Vagina (tissue), 2 donors: Measurements from ENCODE around the gene NFIX.

Experiments used
- POLR2A ChIP-seq, 2 donors: fragments of 450-650 bp; IDR thresholded peaks; one replicate each; pipeline ENCODE4 v1.6.1; 2017; ENCODE audit warnings: antibody characterized with exemption in 2 of 2, mild to moderate bottlenecking in 2 of 2, moderate library complexity in 2 of 2
- POLR2AphosphoS5 ChIP-seq, 2 donors: sonication (generic); formaldehyde crosslinking; IDR thresholded peaks; one replicate each; pipeline ENCODE4 v1.9.0; 2017; ENCODE audit warnings: antibody characterized with exemption in 2 of 2, mild to moderate bottlenecking in 2 of 2, low read depth in 1 of 2; ENCODE audit not compliant: insufficient read depth in 1 of 2
- TF ChIP-seq, protein P1 (sequence below), 3 experiments: fragments of 450-650 bp in 2 of 3; fragments of 200-600 bp in 1 of 3; sonication (generic) in 1 of 3; IDR thresholded peaks; one replicate each; pipeline ENCODE4 v1.5.1; 2017 to 2019; ENCODE audit warnings: antibody characterized with exemption in 3 of 3, mild to moderate bottlenecking in 2 of 3, moderate library complexity in 2 of 3

DNA sequence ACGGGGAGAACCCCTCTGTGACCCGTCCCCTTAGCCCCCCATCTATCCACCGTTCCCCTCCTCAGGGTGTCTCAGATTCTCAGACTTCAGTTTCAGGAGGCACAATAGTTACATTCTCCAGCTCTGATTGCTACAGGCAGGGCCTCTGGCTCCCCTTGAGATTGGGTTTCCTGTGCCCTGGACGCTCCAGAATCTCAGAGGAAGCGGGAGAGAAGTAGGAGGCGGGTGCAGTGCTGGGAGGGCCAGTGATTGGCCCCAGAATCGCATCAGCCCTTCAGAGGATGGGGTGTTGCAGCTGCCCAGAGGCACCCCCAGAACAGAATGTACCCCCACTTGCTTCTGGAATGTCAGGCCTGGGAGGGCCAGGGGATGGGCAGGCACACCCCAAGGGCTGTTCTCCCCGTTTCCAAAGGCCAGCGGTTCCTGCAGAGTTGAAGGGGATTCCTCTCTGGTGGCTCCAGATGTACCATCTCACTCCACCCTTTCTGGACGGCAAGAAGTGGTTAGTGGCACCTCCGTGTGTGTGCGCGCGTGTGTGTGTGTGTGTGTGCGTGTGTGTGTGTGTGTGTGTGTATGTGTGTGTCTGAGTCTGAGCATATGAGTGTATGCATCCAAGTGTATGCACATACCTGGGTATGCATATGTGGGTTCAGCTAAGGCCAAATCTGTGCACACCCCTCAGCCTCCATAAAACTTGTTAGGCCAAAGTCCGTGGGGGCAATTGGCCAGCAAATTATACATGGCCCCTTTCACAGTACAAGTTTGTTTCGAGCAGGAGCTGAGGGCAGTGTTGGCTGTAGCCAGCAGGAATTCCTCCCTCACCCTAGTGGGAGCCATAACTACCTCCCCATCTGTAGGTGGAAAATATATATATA, 71.9 kb downstream of the NFIX start:
- TF ChIP-seq, protein P1, sequence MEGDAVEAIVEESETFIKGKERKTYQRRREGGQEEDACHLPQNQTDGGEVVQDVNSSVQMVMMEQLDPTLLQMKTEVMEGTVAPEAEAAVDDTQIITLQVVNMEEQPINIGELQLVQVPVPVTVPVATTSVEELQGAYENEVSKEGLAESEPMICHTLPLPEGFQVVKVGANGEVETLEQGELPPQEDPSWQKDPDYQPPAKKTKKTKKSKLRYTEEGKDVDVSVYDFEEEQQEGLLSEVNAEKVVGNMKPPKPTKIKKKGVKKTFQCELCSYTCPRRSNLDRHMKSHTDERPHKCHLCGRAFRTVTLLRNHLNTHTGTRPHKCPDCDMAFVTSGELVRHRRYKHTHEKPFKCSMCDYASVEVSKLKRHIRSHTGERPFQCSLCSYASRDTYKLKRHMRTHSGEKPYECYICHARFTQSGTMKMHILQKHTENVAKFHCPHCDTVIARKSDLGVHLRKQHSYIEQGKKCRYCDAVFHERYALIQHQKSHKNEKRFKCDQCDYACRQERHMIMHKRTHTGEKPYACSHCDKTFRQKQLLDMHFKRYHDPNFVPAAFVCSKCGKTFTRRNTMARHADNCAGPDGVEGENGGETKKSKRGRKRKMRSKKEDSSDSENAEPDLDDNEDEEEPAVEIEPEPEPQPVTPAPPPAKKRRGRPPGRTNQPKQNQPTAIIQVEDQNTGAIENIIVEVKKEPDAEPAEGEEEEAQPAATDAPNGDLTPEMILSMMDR (IDR thresholded peaks at IDR 0.05) = no peak
- TF ChIP-seq POLR2A (IDR thresholded peaks at IDR 0.05) (no peak), POLR2AphosphoS5 (IDR thresholded peaks at IDR 0.05; ENCODE audit: insufficient read depth in 1 of 2, low read depth in 1 of 2) (no peak)
